GM12878 (cell line): Measurements from ENCODE around the gene RAD51B. TPM values are rescaled to one million over a fixed set of nuclear protein-coding genes. Genes with fewer than 3 reads are reported as not detected.

Source experiments
- ATAC-seq: fragments of 200-7000 bp; cut with Tn5 transposase; 3 replicates; pipeline ENCODE4 v1.9.1; 2020; ENCODE audit warnings: mild to moderate bottlenecking, moderate library complexity
- BruUV-seq: library from RNA; stranded (reverse); fragments of 400-500 nt; replicated peaks from 2 replicates; lab custom pipeline; 2021; lab: Mats Ljungman, UMichigan
- CTCF ChIA-PET: fragments of 300-600 bp; sonication (Branson Sonifier 250); formaldehyde crosslinking; extraction: SDS; loops from one replicate; lab custom pipeline; 2021; ENCODE audit warnings: inconsistent platforms; lab: Yijun Ruan, JAX
- POLR2A ChIA-PET: fragments of 350-600 bp; formaldehyde crosslinking; extraction: SDS; loops from one replicate; lab custom pipeline; 2021; ENCODE audit warnings: inconsistent platforms; lab: Charles Lee
- RAD21 ChIA-PET: fragments of 300-600 bp; sonication (Branson Sonifier 250); formaldehyde crosslinking; loops from one replicate; lab custom pipeline; 2023; ENCODE audit warnings: antibody characterized with exemption; ENCODE audit not compliant: unreplicated experiment; lab: Charles Lee
- SMC1A ChIA-PET: fragments of 300-600 bp; sonication (Branson Sonifier 250); formaldehyde crosslinking; loops from one replicate; lab custom pipeline; 2023; ENCODE audit not compliant: unreplicated experiment, uncharacterized antibody; lab: Charles Lee
- DNase-seq: peaks from one replicate; pipeline ENCODE4 v3.0.0-alpha.2; 2011; ENCODE audit warnings: low read depth, low spot score
- FAIRE-seq: peaks from 3 replicates; lab custom pipeline; 2011; peaks lifted over from hg19 to GRCh38; lab: Jason Lieb, UNC
- H2AFZ ChIP-seq: 2 replicates; pipeline ENCODE4 v1.6.0; 2011; ENCODE audit warnings: low read depth, low read length, control low read depth; ENCODE audit not compliant: control insufficient read depth
- H3K27ac ChIP-seq: 2 replicates; pipeline ENCODE4 v1.5.1; 2011; ENCODE audit warnings: control low read depth; ENCODE audit not compliant: control insufficient read depth, insufficient read depth
- H3K27me3 ChIP-seq, 2 experiments: replicated peaks in 1 of 2; 2 replicates each; pipeline versions ENCODE4 v1.6.0 to v1.6.1; 2011; ENCODE audit warnings: low read length in 1 of 2; ENCODE audit not compliant: control insufficient read depth in 2 of 2, insufficient read depth in 2 of 2
- H3K36me3 ChIP-seq, 2 experiments: 2 replicates each; pipeline ENCODE4 v1.5.1; 2011; ENCODE audit warnings: low read length in 1 of 2; ENCODE audit not compliant: control insufficient read depth in 2 of 2, insufficient read depth in 2 of 2
- H3K4me1 ChIP-seq: 2 replicates; pipeline ENCODE4 v1.6.1; 2011; ENCODE audit warnings: mild to moderate bottlenecking, low read length, moderate library complexity, mixed read lengths; ENCODE audit not compliant: control insufficient read depth, insufficient read depth
- H3K4me2 ChIP-seq: 2 replicates; pipeline ENCODE4 v1.6.0; 2011; ENCODE audit warnings: control low read depth; ENCODE audit not compliant: control insufficient read depth, insufficient read depth
- H3K4me3 ChIP-seq: fragments of 200-600 bp; sonication (generic); 2 replicates; pipeline ENCODE4 v1.5.1; 2016
- H3K79me2 ChIP-seq: 2 replicates; pipeline ENCODE4 v1.6.0; 2011; ENCODE audit warnings: low read length; ENCODE audit not compliant: control insufficient read depth, insufficient read depth
- H3K9ac ChIP-seq: 2 replicates; pipeline ENCODE4 v1.8.0; 2011; ENCODE audit warnings: low read length, control low read depth, mixed read lengths; ENCODE audit not compliant: control insufficient read depth, insufficient read depth
- H3K9me3 ChIP-seq: replicated peaks from 3 replicates; pipeline ENCODE4 v1.5.1; 2011; ENCODE audit warnings: mild to moderate bottlenecking, low read length; ENCODE audit not compliant: control insufficient read depth, insufficient read depth
- H4K20me1 ChIP-seq: 2 replicates; pipeline ENCODE4 v1.6.0; 2011; ENCODE audit not compliant: control insufficient read depth, insufficient read depth
- CBFB ChIP-seq: IDR thresholded peaks from 2 replicates; pipeline ENCODE4 v1.6.1; 2016; ENCODE audit warnings: antibody characterized with exemption, low read depth
- FOXM1 ChIP-seq: IDR thresholded peaks from 2 replicates; pipeline ENCODE4 v1.6.1; 2012; ENCODE audit warnings: low read depth, mild to moderate bottlenecking, inconsistent platforms, low read length, moderate library complexity
- JUNB ChIP-seq: IDR thresholded peaks from 2 replicates; pipeline ENCODE4 v1.6.1; 2016; ENCODE audit warnings: antibody characterized with exemption, mild to moderate bottlenecking
- JUND ChIP-seq: IDR thresholded peaks from 2 replicates; pipeline ENCODE4 v1.6.1; 2012; ENCODE audit warnings: low read depth, mild to moderate bottlenecking, low read length, improper control_type of control experiment, moderate library complexity
- MTA2 ChIP-seq: fragments of 450-650 bp; IDR thresholded peaks from 2 replicates; pipeline ENCODE4 v1.6.1; 2016; ENCODE audit warnings: low read depth, mild to moderate bottlenecking, moderate library complexity
- NRF1 ChIP-seq: conservative IDR thresholded peaks from 2 replicates; pipeline ENCODE4 v1.6.1; 2011; ENCODE audit warnings: mild to moderate bottlenecking, low read depth, low read length, improper control_type of control experiment
- SMARCA5 ChIP-seq: fragments of 450-650 bp; IDR thresholded peaks from 2 replicates; pipeline ENCODE4 v1.6.1; 2017; ENCODE audit warnings: mild to moderate bottlenecking
- ZNF217 ChIP-seq: fragments of 450-650 bp; IDR thresholded peaks from 2 replicates; pipeline ENCODE4 v1.6.1; 2017; ENCODE audit warnings: antibody characterized with exemption, mild to moderate bottlenecking
- WGBS: methylation state at CpG from one replicate; pipeline ENCODE4 v1.1.6; 2016; ENCODE audit warnings: low lambda C conversion rate; ENCODE audit not compliant: insufficient replicate concordance, insufficient coverage; ENCODE audit errors: missing lambda C conversion rate; 5-methylcytosine and 5-hydroxymethylcytosine counted together
- in situ Hi-C: fragments of 300-500 bp; cut with MboI; formaldehyde crosslinking; loops from 9 replicates; pipeline ENCODE4 v1.14.3; 2018; ENCODE audit warnings: mixed read lengths
- intact Hi-C: fragments of 100-400 bp; cut with micrococcal nuclease; formaldehyde crosslinking; loops from one replicate; pipeline ENCODE4 v1.14.2; 2022; ENCODE audit not compliant: unreplicated experiment
- polyA plus RNA-seq, 11 experiments: library from polyadenylated mRNA; depleted of rRNA in 4 of 11; unstranded in 6 of 11; stranded (reverse) in 5 of 11; fragments of >200 nt; fragmentation: Nextera tagmentation in 4 of 11; fragmentation: Illumina TruSeq in 1 of 11; extraction: Ambion mirVana in 4 of 11; extraction: Trizol in 1 of 11; gene quantifications; 1 replicate in 1 of 11; 2 replicates in 10 of 11; pipeline versions ENCODE4 v1.2.1 to v1.2.3, GENCODE V29; 2011 to 2016; ENCODE audit warnings: inconsistent platforms in 2 of 11, missing spikeins in 2 of 11, low read depth in 1 of 11
- total RNA-seq, 4 experiments: library from RNA; depleted of rRNA in 3 of 4; stranded (reverse); fragments of >200 nt in 3 of 4; fragmentation: Illumina TruSeq in 1 of 4; extraction: Trizol in 1 of 4; gene quantifications; 2 replicates each; pipeline versions ENCODE4 v1.2.1 to v1.2.3, GENCODE V29; 2013 to 2021
- TF ChIP-seq, protein P1 (sequence below): fragments of 450-650 bp; IDR thresholded peaks from 2 replicates; pipeline ENCODE4 v1.6.1; 2017; ENCODE audit warnings: antibody characterized with exemption, mild to moderate bottlenecking, moderate library complexity
- TF ChIP-seq, protein P2 (sequence below): fragments of 450-650 bp; IDR thresholded peaks from 2 replicates; pipeline ENCODE4 v1.6.1; 2017; ENCODE audit warnings: low read depth, mild to moderate bottlenecking, moderate library complexity
- TF ChIP-seq, protein P3 (sequence below): fragments of 450-650 bp; IDR thresholded peaks from 2 replicates; pipeline ENCODE4 v1.6.1; 2014; ENCODE audit warnings: mild to moderate bottlenecking
- TF ChIP-seq, protein P4 (sequence below): fragments of 150-350 bp; IDR thresholded peaks from 2 replicates; pipeline ENCODE4 v1.6.1; 2014; ENCODE audit warnings: mild to moderate bottlenecking, low read depth, low read length

RAD51B gene
- total and polyA plus RNA-seq, 10 of the 15 experiments (the other 5 are each of a cell fraction or from before 2014, with no cell fraction given), result 9.8 to 26.8 (median 21.3) TPM

DNA sequence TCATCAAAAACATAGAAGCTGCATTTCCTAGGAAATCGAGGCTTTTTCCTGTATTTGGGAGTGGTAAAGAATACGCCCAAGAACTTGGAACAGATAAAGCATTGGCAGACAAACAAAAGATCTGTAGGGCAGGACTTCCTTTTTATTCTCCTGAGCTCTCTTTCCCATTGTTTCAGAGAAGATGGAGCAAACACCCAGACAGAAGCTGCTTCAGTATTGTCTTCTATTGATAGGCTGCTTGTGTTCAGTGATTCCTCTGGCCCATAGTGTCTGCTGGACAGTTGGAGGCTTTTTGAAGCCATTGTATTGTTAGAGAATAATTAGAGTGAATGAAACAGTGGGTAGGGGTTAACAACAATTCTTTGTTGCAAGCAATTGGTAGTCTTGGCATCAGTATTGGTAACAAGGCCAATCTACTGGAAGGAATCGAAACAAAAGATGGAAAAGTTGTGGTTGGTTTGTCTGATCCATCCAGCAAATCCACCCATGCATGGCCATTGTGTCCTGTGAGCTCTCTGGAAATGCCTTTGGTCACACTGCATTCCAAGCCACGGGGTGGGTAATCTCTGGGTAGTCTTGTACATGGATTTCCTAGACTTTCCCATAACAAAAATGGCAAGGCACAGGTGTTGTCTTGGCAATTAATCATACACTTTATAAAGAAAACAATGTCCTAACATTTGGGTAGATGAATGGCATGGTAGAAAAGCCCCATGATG, 424.8 kb downstream of the RAD51B start:
- BruUV-seq, result no TSS peak
- H3K79me2 ChIP-seq, result no peaks in the 10 kb centered on the region
- H2AFZ ChIP-seq, result no peak overlapping the region
- RAD21 ChIA-PET, result interaction anchor here (1.6 to 15.6 kb wide), 3 partner anchors 11 to 300 kb away, joined by 11 to 240 read pairs (median 73); no protein-coding TSS in a partner anchor
- TF ChIP-seq JUND, result no peak
- no peak for TF ChIP-seq ZNF217
- no peak for TF ChIP-seq SMARCA5
- TF ChIP-seq, protein P1, sequence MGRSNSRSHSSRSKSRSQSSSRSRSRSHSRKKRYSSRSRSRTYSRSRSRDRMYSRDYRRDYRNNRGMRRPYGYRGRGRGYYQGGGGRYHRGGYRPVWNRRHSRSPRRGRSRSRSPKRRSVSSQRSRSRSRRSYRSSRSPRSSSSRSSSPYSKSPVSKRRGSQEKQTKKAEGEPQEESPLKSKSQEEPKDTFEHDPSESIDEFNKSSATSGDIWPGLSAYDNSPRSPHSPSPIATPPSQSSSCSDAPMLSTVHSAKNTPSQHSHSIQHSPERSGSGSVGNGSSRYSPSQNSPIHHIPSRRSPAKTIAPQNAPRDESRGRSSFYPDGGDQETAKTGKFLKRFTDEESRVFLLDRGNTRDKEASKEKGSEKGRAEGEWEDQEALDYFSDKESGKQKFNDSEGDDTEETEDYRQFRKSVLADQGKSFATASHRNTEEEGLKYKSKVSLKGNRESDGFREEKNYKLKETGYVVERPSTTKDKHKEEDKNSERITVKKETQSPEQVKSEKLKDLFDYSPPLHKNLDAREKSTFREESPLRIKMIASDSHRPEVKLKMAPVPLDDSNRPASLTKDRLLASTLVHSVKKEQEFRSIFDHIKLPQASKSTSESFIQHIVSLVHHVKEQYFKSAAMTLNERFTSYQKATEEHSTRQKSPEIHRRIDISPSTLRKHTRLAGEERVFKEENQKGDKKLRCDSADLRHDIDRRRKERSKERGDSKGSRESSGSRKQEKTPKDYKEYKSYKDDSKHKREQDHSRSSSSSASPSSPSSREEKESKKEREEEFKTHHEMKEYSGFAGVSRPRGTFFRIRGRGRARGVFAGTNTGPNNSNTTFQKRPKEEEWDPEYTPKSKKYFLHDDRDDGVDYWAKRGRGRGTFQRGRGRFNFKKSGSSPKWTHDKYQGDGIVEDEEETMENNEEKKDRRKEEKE, result no peak
- no peak for TF ChIP-seq FOXM1
- TF ChIP-seq, protein P2, sequence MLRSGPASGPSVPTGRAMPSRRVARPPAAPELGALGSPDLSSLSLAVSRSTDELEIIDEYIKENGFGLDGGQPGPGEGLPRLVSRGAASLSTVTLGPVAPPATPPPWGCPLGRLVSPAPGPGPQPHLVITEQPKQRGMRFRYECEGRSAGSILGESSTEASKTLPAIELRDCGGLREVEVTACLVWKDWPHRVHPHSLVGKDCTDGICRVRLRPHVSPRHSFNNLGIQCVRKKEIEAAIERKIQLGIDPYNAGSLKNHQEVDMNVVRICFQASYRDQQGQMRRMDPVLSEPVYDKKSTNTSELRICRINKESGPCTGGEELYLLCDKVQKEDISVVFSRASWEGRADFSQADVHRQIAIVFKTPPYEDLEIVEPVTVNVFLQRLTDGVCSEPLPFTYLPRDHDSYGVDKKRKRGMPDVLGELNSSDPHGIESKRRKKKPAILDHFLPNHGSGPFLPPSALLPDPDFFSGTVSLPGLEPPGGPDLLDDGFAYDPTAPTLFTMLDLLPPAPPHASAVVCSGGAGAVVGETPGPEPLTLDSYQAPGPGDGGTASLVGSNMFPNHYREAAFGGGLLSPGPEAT, result no peak
- TF ChIP-seq, protein P3, sequence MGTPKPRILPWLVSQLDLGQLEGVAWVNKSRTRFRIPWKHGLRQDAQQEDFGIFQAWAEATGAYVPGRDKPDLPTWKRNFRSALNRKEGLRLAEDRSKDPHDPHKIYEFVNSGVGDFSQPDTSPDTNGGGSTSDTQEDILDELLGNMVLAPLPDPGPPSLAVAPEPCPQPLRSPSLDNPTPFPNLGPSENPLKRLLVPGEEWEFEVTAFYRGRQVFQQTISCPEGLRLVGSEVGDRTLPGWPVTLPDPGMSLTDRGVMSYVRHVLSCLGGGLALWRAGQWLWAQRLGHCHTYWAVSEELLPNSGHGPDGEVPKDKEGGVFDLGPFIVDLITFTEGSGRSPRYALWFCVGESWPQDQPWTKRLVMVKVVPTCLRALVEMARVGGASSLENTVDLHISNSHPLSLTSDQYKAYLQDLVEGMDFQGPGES, result no peak
- TF ChIP-seq CBFB, result no peak
- TF ChIP-seq, protein P4, sequence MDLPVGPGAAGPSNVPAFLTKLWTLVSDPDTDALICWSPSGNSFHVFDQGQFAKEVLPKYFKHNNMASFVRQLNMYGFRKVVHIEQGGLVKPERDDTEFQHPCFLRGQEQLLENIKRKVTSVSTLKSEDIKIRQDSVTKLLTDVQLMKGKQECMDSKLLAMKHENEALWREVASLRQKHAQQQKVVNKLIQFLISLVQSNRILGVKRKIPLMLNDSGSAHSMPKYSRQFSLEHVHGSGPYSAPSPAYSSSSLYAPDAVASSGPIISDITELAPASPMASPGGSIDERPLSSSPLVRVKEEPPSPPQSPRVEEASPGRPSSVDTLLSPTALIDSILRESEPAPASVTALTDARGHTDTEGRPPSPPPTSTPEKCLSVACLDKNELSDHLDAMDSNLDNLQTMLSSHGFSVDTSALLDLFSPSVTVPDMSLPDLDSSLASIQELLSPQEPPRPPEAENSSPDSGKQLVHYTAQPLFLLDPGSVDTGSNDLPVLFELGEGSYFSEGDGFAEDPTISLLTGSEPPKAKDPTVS, result no peak
- no peak for TF ChIP-seq NRF1
- no peak for TF ChIP-seq MTA2
- TF ChIP-seq JUNB, result no peak
- CTCF ChIA-PET, result interaction anchor here (0.6 to 11.1 kb wide), 5 partner anchors 299 to 599 kb away, joined by 3 to 310 read pairs (median 6); no protein-coding TSS in a partner anchor
- WGBS, result 68% methylated on average over 4 of the region's 4 CpGs
- H3K4me3 ChIP-seq, result no peak overlapping the region
- no peak overlapping the region for H3K9ac ChIP-seq
- no peak overlapping the region for H3K4me2 ChIP-seq
- H3K4me1 ChIP-seq, result peaks cover 21% of the 10 kb centered on the region
- intact Hi-C loops (loop anchor here (10.0 kb wide), 1 partner anchor 850 kb away; no protein-coding TSS in a partner anchor), in situ Hi-C loops (no loop called here)
- DNase-seq (no peak), FAIRE-seq (no peak), ATAC-seq (no peak)
- H3K27ac ChIP-seq, result no peak overlapping the region
- no peaks in the 10 kb centered on the region for H4K20me1 ChIP-seq
- no peaks in the 10 kb centered on the region for H3K27me3 ChIP-seq
- POLR2A ChIA-PET, result no interaction called here
- H3K36me3 ChIP-seq, result no peaks in the 10 kb centered on the region
- SMC1A ChIA-PET, result interaction anchor here (1.0 to 13.5 kb wide), 13 partner anchors 11 to 575 kb away, joined by 3 to 314 read pairs (median 4); no protein-coding TSS in a partner anchor
- H3K9me3 ChIP-seq, result no peaks in the 10 kb centered on the region; the same call in 2 of the 3 replicates
